Measurements from ENCODE around the gene CEP350. TPM values are rescaled to one million over a fixed set of nuclear protein-coding genes. Genes with fewer than 3 reads are reported as not detected.

The CEP350 gene
- total RNA-seq, 1 experiment from 2014 or later: 17.5 TPM

Other genes with a start within 250 kb of the CEP350 start
- gene FAM163A, start 211.5 kb upstream of the CEP350 start, total RNA-seq (2014; rRNA removed; shearing (Covaris generic); ENCODE audit: low replicate concordance): not detected in 2 replicates
- 52.8 and 59.3 TPM in 2 replicates for gene TOR1AIP2, start 77.0 kb upstream of the CEP350 start, total RNA-seq (2014; rRNA removed; shearing (Covaris generic); ENCODE audit: low replicate concordance)
- gene TOR1AIP1, start 72.5 kb upstream of the CEP350 start, total RNA-seq (2014; rRNA removed; shearing (Covaris generic); ENCODE audit: low replicate concordance): 20.4 and 23.8 TPM in 2 replicates
- gene QSOX1, start 200.1 kb downstream of the CEP350 start, total RNA-seq (2014; rRNA removed; shearing (Covaris generic); ENCODE audit: low replicate concordance): 270 and 569 TPM in 2 replicates